HG02588 (cell line): Measurements from ENCODE around the gene CABP7.

Experiments used
- ATAC-seq: cut with Tn5 transposase; IDR thresholded peaks from one replicate; pipeline ENCODE4 v1.9.1; 2021; ENCODE audit warnings: mild to moderate bottlenecking, moderate library complexity; ENCODE audit not compliant: unreplicated experiment

Gene CABP7

GRCh38 chr22:29702000-29702930 lies 17.5 kb upstream of the CABP7 start:
- ATAC-seq: no peak

DNA sequence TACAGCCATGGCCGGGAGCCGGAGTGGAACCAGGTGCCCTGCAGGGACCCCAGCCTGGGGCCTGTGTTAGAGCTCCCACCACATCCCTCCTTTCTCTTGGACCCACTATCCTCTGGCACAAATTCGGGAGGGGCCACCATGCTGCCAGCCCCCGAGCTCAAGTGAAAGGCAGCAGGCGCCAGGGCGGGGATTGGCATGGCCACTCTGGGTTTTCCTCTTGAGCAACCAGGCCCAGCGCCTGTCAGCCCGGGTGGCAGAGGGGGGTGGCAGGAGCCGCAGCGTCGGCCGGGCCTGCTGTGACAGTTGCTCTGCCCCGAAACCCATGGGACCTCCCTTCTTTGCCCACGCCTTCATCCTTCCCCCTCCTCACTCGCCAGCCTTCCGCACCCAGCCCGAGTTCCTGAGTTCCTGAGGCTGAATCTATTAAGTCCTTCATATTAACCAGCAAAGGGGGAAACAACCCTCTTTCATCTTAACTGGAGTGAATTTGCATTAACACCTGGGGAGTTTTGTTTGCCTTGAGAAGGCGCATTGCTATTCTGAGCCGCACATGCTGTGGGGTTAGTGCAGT lies 16.8 kb upstream of the CABP7 start:
- no peak for ATAC-seq

DNA sequence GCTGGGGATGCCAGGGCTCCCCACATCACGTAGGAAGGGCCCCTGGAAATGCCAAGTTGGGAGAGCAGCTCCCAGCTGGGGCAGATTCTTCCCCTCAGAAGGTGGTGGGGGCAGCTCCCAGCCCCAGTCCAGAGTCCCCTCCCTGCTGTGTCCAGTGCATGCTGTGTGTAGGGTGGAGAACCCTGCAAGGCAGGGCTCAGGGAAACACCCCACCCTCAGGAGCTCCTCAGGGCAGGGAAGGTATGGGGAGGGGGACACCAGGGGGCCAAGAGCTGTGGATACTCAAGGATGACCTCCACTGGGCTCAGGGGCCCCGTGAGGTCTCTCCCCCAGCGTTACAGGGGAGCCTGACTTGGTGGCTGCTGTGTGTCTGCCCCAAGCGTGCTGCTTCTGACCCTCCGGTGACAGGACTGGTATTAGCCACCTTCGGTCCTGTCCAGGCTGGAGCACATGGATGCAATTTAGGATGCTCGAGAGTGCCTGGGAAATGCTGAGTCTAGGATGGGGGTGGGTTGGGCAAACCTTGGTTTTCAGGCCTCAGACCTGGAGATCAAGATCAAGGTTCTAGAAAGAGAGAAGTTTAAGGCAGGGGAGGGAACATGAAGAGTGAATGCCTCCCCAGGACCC lies 16.1 kb upstream of the CABP7 start:
- ATAC-seq: no peak

GRCh38 chr22:29704528-29705285 lies 15.1 kb upstream of the CABP7 start:
- no peak for ATAC-seq

- no peak for ATAC-seq
Observed at GRCh38 chr22:29705651-29706050, 14.2 kb upstream of the CABP7 start.

DNA sequence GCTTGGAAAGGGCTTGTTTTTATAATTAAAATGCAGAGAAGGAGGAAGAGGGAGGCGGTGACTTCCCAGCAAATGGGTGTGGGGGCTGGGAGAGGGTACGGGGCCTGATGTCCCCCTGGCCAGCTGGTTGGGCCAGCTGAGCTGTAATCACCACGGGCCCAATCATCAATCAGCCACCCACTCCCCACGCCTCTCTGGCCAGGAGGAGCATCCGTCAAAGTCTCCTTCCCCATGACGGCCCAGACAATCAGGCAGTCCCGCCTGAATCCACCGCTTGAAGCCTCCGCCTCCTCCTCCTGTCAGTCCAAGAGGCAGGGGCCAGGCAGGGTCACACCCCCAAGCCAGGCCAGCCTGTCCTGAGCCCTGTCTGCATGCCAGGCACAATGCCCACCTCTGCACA lies 13.3 kb upstream of the CABP7 start:
- no peak for ATAC-seq

- ATAC-seq: no peak
Observed at GRCh38 chr22:29707010-29707409, 12.8 kb upstream of the CABP7 start.

DNA sequence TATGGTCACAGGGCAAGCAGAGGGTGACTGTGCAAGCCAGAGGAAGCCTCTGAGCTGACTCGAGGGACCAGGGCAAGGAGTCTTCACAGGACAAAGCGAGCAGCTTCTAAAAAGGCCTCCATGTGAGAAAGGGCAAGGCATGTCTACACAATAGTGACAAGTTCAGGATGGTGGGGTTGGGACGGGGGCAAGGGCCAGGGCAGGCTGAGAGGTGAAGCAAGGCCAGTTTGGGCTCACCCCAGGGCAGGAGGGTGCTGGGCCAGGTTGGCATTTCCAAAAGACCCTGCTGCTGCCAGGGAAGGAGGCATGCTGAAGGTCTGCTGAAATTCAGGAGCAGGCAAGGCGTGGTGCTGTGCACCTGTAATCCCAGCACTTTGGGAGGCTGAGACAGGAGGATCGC lies 12.3 kb upstream of the CABP7 start:
- ATAC-seq: no peak

DNA sequence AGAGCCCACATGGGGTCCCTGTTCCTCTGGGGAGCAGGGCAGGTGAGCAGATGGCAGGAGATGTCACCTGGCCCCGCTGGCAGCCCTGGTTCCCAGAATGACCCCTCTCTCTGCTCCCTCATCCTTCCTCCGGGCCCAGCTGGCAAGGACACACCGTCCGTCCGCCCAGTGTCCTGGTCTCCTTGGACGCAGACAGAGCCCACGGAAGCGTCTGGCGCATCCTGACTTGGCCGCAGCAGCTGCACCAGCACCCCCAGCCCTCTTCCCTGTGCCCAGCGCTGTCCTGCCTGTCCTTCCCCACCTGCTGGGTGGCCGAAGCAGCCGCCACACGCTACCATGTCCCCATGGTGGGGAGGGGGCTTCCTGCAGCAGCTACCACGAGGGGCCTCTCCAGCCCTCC lies 9.6 kb upstream of the CABP7 start:
- no peak for ATAC-seq

DNA sequence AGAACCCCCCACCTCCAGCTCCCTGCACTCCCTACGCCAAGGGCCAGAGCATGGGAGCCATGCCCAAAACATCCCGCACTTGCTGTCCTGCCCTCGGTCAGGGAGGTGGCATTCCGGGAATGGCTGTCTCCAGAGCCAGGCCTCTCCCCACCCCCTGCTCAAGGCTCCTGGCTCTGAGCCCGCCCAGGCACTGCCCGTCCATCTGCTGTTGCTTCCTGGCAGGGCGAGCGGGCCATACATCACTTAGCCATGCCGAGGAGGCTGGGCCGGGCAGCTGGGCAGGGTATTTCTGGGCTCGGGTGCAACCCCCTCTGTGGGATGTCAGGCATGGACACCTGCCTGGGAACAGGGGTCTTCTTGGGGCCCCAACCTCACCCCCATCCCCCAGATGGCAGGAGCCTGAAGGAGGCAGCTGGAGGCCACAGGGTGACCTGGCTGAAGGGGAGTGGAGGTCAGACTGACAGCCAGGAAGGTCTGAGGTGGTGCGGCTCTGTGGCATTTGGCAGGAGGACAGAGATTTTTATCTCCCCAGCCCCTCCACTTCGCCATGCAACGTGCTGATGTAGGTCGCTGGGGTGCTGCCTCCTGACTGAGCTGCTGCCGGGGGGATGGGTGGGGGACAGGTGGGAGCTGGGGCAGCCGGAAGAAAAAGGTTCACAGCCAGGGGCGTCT lies 8.7 kb upstream of the CABP7 start:
- no peak for ATAC-seq

GRCh38 chr22:29712119-29712518 lies 7.7 kb upstream of the CABP7 start:
- no peak for ATAC-seq

- ATAC-seq: no peak
Observed at GRCh38 chr22:29713156-29713727, 6.6 kb upstream of the CABP7 start.

DNA sequence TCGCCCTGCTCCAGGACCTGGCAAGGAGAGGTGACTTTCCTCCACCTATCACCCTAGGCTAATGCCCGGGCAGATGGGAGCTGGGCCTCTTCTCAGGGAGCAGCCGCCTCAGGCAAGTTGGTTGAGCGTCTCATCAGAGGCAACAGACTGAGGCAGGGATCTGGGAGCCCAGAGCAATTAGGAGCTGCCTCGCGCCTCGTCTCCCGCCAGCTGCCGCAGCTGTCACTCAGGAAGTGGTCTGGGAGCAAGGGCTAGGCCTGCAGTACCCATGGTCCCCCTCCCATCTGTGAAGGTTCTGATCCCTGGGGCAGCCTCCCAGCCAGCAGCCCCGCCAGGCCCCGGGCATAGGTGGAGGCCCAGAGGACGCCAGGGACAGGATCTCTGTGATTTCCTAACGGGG lies 4.6 kb upstream of the CABP7 start:
- no peak for ATAC-seq

DNA sequence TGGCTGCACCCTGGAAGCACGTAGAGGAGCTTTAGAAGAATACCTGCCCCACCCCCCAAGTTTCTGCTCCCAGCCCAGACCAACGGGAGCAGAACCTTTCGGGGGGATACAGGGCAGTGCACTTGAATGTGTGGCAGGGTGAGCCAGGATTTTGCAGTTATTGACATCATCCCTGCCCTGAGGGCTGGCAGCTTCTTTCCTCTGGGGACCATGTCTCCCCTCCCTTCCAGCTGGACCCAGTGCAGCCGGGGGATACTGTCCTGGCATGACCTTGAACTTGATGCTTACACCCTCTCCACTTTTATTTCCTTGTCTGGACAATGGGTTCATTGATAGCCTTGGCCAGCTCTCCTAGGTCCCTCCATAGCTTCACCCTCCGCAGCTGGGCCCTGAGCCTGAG lies 4.1 kb upstream of the CABP7 start:
- no peak for ATAC-seq

GRCh38 chr22:29716814-29717545 lies 2.8 kb upstream of the CABP7 start:
- no peak for ATAC-seq

DNA sequence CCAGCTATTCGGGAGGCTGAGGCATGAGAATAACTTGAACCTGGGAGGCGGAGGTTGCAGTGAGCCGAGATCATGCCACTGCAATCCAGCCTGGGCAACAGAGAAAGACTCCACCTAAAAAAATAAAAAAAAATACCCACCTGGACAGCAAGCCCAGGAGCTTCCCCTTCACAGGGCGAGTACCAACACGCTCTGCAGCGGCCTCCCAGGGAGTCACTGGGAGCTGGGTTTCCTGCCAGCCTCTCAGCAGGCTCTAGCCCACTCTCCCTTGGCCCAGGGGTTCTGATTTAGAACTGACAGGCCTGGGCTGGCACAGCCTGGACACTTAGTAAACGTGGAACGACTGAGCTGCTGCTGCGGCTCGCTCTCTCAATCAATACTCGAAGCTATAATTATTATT lies 2.0 kb upstream of the CABP7 start:
- ATAC-seq: no peak

- no peak for ATAC-seq
Observed at GRCh38 chr22:29718949-29719898, 579 bp upstream of the CABP7 start.

GRCh38 chr22:29720811-29721323 lies 1.1 kb downstream of the CABP7 start:
- ATAC-seq: no peak
